HG03060 (cell line): ENCODE data around the gene TAP1.
"Not testable (repeated sequence)": the region's sequence is repeated elsewhere in the genome, so short reads cannot be mapped to it uniquely, and the experiment has no call there.

Source experiments
- ATAC-seq: cut with Tn5 transposase; IDR thresholded peaks from one replicate; pipeline ENCODE4 v1.9.1; 2021; ENCODE audit warnings: low read depth, moderate number of reproducible peaks; ENCODE audit not compliant: unreplicated experiment

The TAP1 gene

GRCh38 chr6:32814145-32814544 is 39.4 kb downstream of the TAP1 start:
- no peak for ATAC-seq

- ATAC-seq = no peak
These were observed 44.3 kb downstream of the TAP1 start for GRCh38 chr6:32809171-32809570.

GRCh38 chr6:32807020-32807580 is 46.4 kb downstream of the TAP1 start:
- ATAC-seq = no peak

GRCh38 chr6:32805404-32805803 is 48.1 kb downstream of the TAP1 start:
- not testable (repeated sequence) for ATAC-seq

GRCh38 chr6:32803416-32803815 is 50.1 kb downstream of the TAP1 start:
- ATAC-seq = no peak

- no peak for ATAC-seq
These were observed 53.8 kb downstream of the TAP1 start for GRCh38 chr6:32799740-32800139.

- no peak for ATAC-seq
These were observed 54.3 kb downstream of the TAP1 start for GRCh38 chr6:32799168-32799567.

GRCh38 chr6:32796848-32797776 is 56.4 kb downstream of the TAP1 start:
- no peak for ATAC-seq
